A549 (cell line): ENCODE data around the gene CREB5.

Experiments
- CTCF ChIP-seq: fragments of >200 bp; sonication (Bioruptor Twin); formaldehyde crosslinking; IDR thresholded peaks from 3 replicates; pipeline ENCODE4 v1.5.1; 2016
- PHF8 ChIP-seq: fragments of 200-600 bp; sonication (generic); IDR thresholded peaks from 2 replicates; pipeline ENCODE4 v1.6.1; 2016; ENCODE audit warnings: low read depth, mild to moderate bottlenecking, antibody characterized with exemption, moderate library complexity, borderline replicate concordance
- POLR2A ChIP-seq: IDR thresholded peaks from 2 replicates; pipeline ENCODE4 v1.6.1; 2012; ENCODE audit warnings: mild to moderate bottlenecking, low read length
- SMC3 ChIP-seq: fragments of >200 bp; sonication (Bioruptor Twin); formaldehyde crosslinking; IDR thresholded peaks from 3 replicates; pipeline ENCODE4 v1.6.1; 2018; ENCODE audit warnings: inconsistent platforms

GRCh38 chr7:28706584-28706983, 294.3 kb downstream of the CREB5 start:
- TF ChIP-seq CTCF (no peak), PHF8 (no peak), SMC3 (no peak), POLR2A (no peak)
